Measurements from ENCODE around the gene FAHD2A.

FAHD2A gene

GRCh38 chr2:95387358-95387757 is 15.2 kb upstream of the FAHD2A start:
- H3K4me3 ChIP-seq (ENCODE audit: low read length): no peak overlapping the region

GRCh38 chr2:95388091-95388692 is 14.3 kb upstream of the FAHD2A start:
- peaks cover 26% of the 10 kb centered on the region for H3K4me1 ChIP-seq (ENCODE audit: control insufficient read depth, insufficient read depth, low read length)
- H3K9ac ChIP-seq (ENCODE audit: low read length): no peak overlapping the region
- H3K4me3 ChIP-seq (ENCODE audit: low read length): no peak overlapping the region
- peaks cover 12% of the 10 kb centered on the region for H3K27me3 ChIP-seq (ENCODE audit: control insufficient read depth, insufficient read depth, low read length)
- no peaks in the 10 kb centered on the region for H3K9me3 ChIP-seq (ENCODE audit: control insufficient read depth, low read length)
- no peaks in the 10 kb centered on the region for H3K36me3 ChIP-seq (ENCODE audit: control insufficient read depth, insufficient read depth, low read length)

More at GRCh38 chr2:95387358-95387757, 15.2 kb upstream of the FAHD2A start:
- H3K9ac ChIP-seq (ENCODE audit: low read length): no peak overlapping the region
- H3K4me1 ChIP-seq (ENCODE audit: control insufficient read depth, insufficient read depth, low read length): peaks cover 26% of the 10 kb centered on the region
- H3K27me3 ChIP-seq (ENCODE audit: control insufficient read depth, insufficient read depth, low read length): peaks cover 12% of the 10 kb centered on the region
- no peaks in the 10 kb centered on the region for H3K9me3 ChIP-seq (ENCODE audit: control insufficient read depth, low read length)
- no peaks in the 10 kb centered on the region for H3K36me3 ChIP-seq (ENCODE audit: control insufficient read depth, insufficient read depth, low read length)

DNA sequence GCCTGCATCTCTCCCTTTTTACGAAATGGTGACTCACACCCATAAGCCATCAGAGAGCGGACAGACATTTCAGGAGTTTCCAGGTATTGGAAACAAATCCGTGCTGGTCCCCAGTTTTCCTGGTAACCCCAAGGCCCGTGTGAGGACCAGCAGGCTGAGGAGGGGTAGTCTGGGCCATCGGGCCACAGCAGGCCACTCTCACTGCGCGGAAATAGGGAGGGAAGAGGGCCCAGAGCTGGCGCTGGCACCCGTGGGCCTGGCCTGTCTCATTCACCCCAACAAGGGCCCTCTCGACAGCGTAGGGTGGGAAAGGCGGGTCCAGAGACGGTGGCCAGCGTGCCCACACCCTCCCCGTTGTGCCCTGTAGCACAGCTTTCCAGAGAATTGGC is 13.7 kb upstream of the FAHD2A start:
- no peaks in the 10 kb centered on the region for H3K9me3 ChIP-seq (ENCODE audit: control insufficient read depth, low read length)
- peaks cover 12% of the 10 kb centered on the region for H3K27me3 ChIP-seq (ENCODE audit: control insufficient read depth, insufficient read depth, low read length)
- H3K36me3 ChIP-seq (ENCODE audit: control insufficient read depth, insufficient read depth, low read length): no peaks in the 10 kb centered on the region
- H3K4me1 ChIP-seq (ENCODE audit: control insufficient read depth, insufficient read depth, low read length): peaks cover 26% of the 10 kb centered on the region
- H3K4me3 ChIP-seq (ENCODE audit: low read length): no peak overlapping the region
- H3K9ac ChIP-seq (ENCODE audit: low read length): no peak overlapping the region

GRCh38 chr2:95389245-95390119 is 13.0 kb upstream of the FAHD2A start:
- Histone ChIP-seq H3K27me3 (ENCODE audit: control insufficient read depth, insufficient read depth, low read length) (peaks cover 8% of the 10 kb centered on the region), H3K9ac (ENCODE audit: low read length) (no peak overlapping the region), H3K36me3 (ENCODE audit: control insufficient read depth, insufficient read depth, low read length) (no peaks in the 10 kb centered on the region), H3K4me3 (ENCODE audit: low read length) (no peak overlapping the region), H3K9me3 (ENCODE audit: control insufficient read depth, low read length) (no peaks in the 10 kb centered on the region), H3K4me1 (ENCODE audit: control insufficient read depth, insufficient read depth, low read length) (peaks cover 21% of the 10 kb centered on the region)

GRCh38 chr2:95390272-95390880 is 12.1 kb upstream of the FAHD2A start:
- no peaks in the 10 kb centered on the region for H3K36me3 ChIP-seq (ENCODE audit: control insufficient read depth, insufficient read depth, low read length)
- no peaks in the 10 kb centered on the region for H3K9me3 ChIP-seq (ENCODE audit: control insufficient read depth, low read length)
- peaks cover 8% of the 10 kb centered on the region for H3K27me3 ChIP-seq (ENCODE audit: control insufficient read depth, insufficient read depth, low read length)
- H3K4me3 ChIP-seq (ENCODE audit: low read length): no peak overlapping the region
- no peak overlapping the region for H3K9ac ChIP-seq (ENCODE audit: low read length)
- H3K4me1 ChIP-seq (ENCODE audit: control insufficient read depth, insufficient read depth, low read length): peaks cover 17% of the 10 kb centered on the region

GRCh38 chr2:95390881-95391321 is 11.6 kb upstream of the FAHD2A start:
- Histone ChIP-seq H3K9me3 (ENCODE audit: control insufficient read depth, low read length) (no peaks in the 10 kb centered on the region), H3K36me3 (ENCODE audit: control insufficient read depth, insufficient read depth, low read length) (no peaks in the 10 kb centered on the region), H3K4me3 (ENCODE audit: low read length) (no peak overlapping the region), H3K27me3 (ENCODE audit: control insufficient read depth, insufficient read depth, low read length) (peaks cover 8% of the 10 kb centered on the region), H3K9ac (ENCODE audit: low read length) (no peak overlapping the region), H3K4me1 (ENCODE audit: control insufficient read depth, insufficient read depth, low read length) (peaks cover 17% of the 10 kb centered on the region)

DNA sequence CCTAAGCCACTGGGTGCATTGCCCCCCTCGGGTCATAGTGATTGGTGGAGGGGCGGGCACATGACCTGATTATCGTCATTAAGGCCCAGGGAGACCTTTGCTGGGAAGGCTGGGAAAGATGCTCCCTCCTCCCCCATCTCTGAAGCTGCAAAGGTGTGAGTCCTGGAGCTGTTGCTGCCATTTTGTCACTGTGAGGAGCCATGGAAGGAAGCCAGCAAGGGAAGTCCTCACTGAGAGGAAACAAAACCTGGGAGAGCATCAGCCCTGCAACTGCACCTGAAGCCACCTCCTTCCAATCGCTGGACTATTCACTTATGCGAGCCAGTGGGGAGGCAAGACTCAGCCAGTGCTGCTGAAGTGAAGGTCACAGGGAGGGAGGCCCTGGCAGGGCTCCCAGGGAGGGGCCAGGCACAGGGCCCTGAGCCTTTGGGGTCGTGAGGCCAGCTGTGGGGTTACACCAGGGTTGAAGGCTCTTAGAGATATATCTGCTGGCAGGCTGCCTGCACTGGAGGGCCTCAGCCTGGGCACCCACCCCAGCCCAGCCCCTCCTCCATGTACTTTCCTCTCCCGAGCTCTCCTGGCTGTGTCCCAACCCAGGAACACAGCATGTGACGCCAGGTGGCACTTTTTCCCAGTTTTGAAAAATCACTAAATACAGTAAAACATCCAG is 10.7 kb upstream of the FAHD2A start:
- H3K4me3 ChIP-seq (ENCODE audit: low read length): no peak overlapping the region
- H3K9me3 ChIP-seq (ENCODE audit: control insufficient read depth, low read length): no peaks in the 10 kb centered on the region
- H3K4me1 ChIP-seq (ENCODE audit: control insufficient read depth, insufficient read depth, low read length): peaks cover 17% of the 10 kb centered on the region
- H3K36me3 ChIP-seq (ENCODE audit: control insufficient read depth, insufficient read depth, low read length): no peaks in the 10 kb centered on the region
- peaks cover 8% of the 10 kb centered on the region for H3K27me3 ChIP-seq (ENCODE audit: control insufficient read depth, insufficient read depth, low read length)
- H3K9ac ChIP-seq (ENCODE audit: low read length): no peak overlapping the region

- H3K4me1 ChIP-seq (ENCODE audit: control insufficient read depth, insufficient read depth, low read length): peaks cover 17% of the 10 kb centered on the region
- H3K9ac ChIP-seq (ENCODE audit: low read length): no peak overlapping the region
- peaks cover 8% of the 10 kb centered on the region for H3K27me3 ChIP-seq (ENCODE audit: control insufficient read depth, insufficient read depth, low read length)
- no peaks in the 10 kb centered on the region for H3K36me3 ChIP-seq (ENCODE audit: control insufficient read depth, insufficient read depth, low read length)
- no peaks in the 10 kb centered on the region for H3K9me3 ChIP-seq (ENCODE audit: control insufficient read depth, low read length)
- no peak overlapping the region for H3K4me3 ChIP-seq (ENCODE audit: low read length)
Measured at GRCh38 chr2:95392320-95392719, 10.2 kb upstream of the FAHD2A start.

GRCh38 chr2:95392730-95393455 is 9.6 kb upstream of the FAHD2A start:
- Histone ChIP-seq H3K9ac (ENCODE audit: low read length) (no peak overlapping the region), H3K27me3 (ENCODE audit: control insufficient read depth, insufficient read depth, low read length) (peaks cover 8% of the 10 kb centered on the region), H3K9me3 (ENCODE audit: control insufficient read depth, low read length) (no peaks in the 10 kb centered on the region), H3K36me3 (ENCODE audit: control insufficient read depth, insufficient read depth, low read length) (no peaks in the 10 kb centered on the region), H3K4me1 (ENCODE audit: control insufficient read depth, insufficient read depth, low read length) (peaks cover 17% of the 10 kb centered on the region), H3K4me3 (ENCODE audit: low read length) (no peak overlapping the region)

DNA sequence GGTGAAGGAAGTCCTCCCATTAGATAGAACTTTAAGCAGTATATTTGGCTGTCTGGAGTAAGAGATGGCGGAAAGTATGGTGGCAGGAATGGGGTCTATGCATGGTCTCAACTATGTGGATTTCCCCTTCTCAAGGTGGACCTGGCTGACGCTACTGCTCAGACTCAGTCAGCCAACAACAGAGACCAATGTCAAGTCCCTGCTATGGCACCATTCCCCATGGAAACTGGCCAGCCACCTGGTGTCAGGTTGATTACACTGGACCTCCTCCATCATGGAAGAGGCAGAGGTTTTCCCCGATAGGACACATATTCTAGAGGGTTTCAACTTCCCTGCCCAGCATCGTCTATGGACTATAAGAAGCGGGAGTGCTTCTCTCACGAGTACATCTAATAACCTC is 8.6 kb upstream of the FAHD2A start:
- Histone ChIP-seq H3K36me3 (ENCODE audit: control insufficient read depth, insufficient read depth, low read length) (no peaks in the 10 kb centered on the region), H3K4me1 (ENCODE audit: control insufficient read depth, insufficient read depth, low read length) (peaks cover 15% of the 10 kb centered on the region), H3K9ac (ENCODE audit: low read length) (no peak overlapping the region), H3K27me3 (ENCODE audit: control insufficient read depth, insufficient read depth, low read length) (peaks cover 1% of the 10 kb centered on the region), H3K9me3 (ENCODE audit: control insufficient read depth, low read length) (no peaks in the 10 kb centered on the region), H3K4me3 (ENCODE audit: low read length) (no peak overlapping the region)

GRCh38 chr2:95399061-95399460 is 3.4 kb upstream of the FAHD2A start:
- Histone ChIP-seq H3K9me3 (ENCODE audit: control insufficient read depth, low read length) (no peaks in the 10 kb centered on the region), H3K27me3 (ENCODE audit: control insufficient read depth, insufficient read depth, low read length) (no peaks in the 10 kb centered on the region), H3K4me1 (ENCODE audit: control insufficient read depth, insufficient read depth, low read length) (peaks cover 14% of the 10 kb centered on the region), H3K4me3 (ENCODE audit: low read length) (no peak overlapping the region), H3K36me3 (ENCODE audit: control insufficient read depth, insufficient read depth, low read length) (no peaks in the 10 kb centered on the region), H3K9ac (ENCODE audit: low read length) (no peak overlapping the region)

Measured in mucosa of stomach (tissue), 1 donor.